ENCODE data around the gene GGACT.

GGACT gene

DNA sequence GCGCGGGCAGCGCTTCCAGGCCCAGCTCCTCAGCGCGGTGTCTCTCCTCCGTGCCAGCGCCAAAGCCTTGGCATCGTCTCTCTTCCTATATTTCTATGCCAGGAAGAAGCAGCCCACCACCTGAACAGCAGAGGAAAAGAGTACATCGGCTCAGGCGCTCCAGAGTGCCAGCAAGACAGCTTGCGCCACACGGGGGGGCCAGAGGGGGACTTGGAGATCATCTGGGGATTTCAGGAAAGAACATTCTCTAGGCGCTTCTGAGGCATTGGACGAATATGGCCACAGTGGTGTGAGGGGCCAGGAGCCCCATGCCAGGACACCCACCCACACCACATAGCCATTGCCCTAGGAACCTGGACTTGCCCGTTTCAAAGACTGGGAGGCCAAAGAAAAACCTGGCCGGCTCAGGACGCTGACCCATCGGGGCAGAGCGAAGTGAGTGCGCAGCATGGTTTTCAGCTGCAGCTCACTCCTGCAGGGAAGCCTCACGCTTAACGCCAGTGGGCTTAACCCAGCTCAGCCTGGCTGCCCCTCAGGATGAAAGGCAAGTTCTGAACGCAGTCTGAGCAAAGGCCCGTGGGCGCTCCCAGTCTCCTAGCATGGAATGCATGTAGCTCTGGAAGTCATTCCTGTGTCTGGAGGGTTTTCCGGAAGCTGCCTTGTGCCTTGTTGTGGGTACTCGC, 62.1 kb downstream of the GGACT start:
- no peaks in the 10 kb centered on the region for H3K9me3 ChIP-seq (ENCODE audit: control insufficient read depth, insufficient read depth, low read depth, low read length)
- no peak overlapping the region for H3K4me3 ChIP-seq (ENCODE audit: low read depth, low read length)
- TF ChIP-seq, protein P1, sequence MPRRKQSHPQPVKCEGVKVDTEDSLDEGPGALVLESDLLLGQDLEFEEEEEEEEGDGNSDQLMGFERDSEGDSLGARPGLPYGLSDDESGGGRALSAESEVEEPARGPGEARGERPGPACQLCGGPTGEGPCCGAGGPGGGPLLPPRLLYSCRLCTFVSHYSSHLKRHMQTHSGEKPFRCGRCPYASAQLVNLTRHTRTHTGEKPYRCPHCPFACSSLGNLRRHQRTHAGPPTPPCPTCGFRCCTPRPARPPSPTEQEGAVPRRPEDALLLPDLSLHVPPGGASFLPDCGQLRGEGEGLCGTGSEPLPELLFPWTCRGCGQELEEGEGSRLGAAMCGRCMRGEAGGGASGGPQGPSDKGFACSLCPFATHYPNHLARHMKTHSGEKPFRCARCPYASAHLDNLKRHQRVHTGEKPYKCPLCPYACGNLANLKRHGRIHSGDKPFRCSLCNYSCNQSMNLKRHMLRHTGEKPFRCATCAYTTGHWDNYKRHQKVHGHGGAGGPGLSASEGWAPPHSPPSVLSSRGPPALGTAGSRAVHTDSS (tag by site-specific recombination; IDR thresholded peaks at IDR 0.05), result no peak
- no peak for TF ChIP-seq FEZF1 (tag by site-specific recombination; IDR thresholded peaks at IDR 0.05)
- no peak for TF ChIP-seq KLF8 (tag by site-specific recombination; IDR thresholded peaks at IDR 0.05)
- H3K36me3 ChIP-seq (ENCODE audit: control insufficient read depth in 2 of 2, insufficient read depth in 1 of 2, low read length in 2 of 2), result no peaks in the 10 kb centered on the region
- H3K27ac ChIP-seq (ENCODE audit: extremely low read depth, low read depth, low read length), result no peak overlapping the region
- ChIA-PET CTCF (no interaction called here), POLR2A (no interaction called here)
- H3K4me1 ChIP-seq (ENCODE audit: control insufficient read depth, insufficient read depth, low read length), result no peaks in the 10 kb centered on the region

- H3K36me3 ChIP-seq (ENCODE audit: control insufficient read depth in 2 of 2, insufficient read depth in 1 of 2, low read length in 2 of 2), result no peaks in the 10 kb centered on the region
- ChIA-PET CTCF (no interaction called here), POLR2A (no interaction called here)
- TF ChIP-seq ZNF677 (tag by site-specific recombination; IDR thresholded peaks at IDR 0.05) (no peak), KLF16 (tag by site-specific recombination; IDR thresholded peaks at IDR 0.05) (no peak), ZNF248 (tag by site-specific recombination; IDR thresholded peaks at IDR 0.05) (no peak), KLF7 (tag by site-specific recombination; IDR thresholded peaks at IDR 0.05; ENCODE audit: borderline replicate concordance) (no peak), ZNF621 (tag by site-specific recombination; IDR thresholded peaks at IDR 0.05) (no peak), ZNF654 (tag by site-specific recombination; IDR thresholded peaks at IDR 0.05; ENCODE audit: low read depth) (no peak), MYNN (tag by site-specific recombination; IDR thresholded peaks at IDR 0.05; ENCODE audit: borderline replicate concordance) (no peak), ZNF146 (tag by site-specific recombination; IDR thresholded peaks at IDR 0.05) (no peak), ZBTB48 (tag by site-specific recombination; IDR thresholded peaks at IDR 0.05) (no peak), ZNF830 (tag by site-specific recombination; IDR thresholded peaks at IDR 0.05; ENCODE audit: low read depth) (no peak), ZNF133 (tag by site-specific recombination; IDR thresholded peaks at IDR 0.05) (no peak), TSHZ1 (tag by site-specific recombination; IDR thresholded peaks at IDR 0.05; ENCODE audit: borderline replicate concordance) (no peak), RBAK (tag by site-specific recombination; IDR thresholded peaks at IDR 0.05) (no peak), ZBTB1 (tag by site-specific recombination; IDR thresholded peaks at IDR 0.05) (no peak), ZNF37A (tag by site-specific recombination; IDR thresholded peaks at IDR 0.05) (no peak)
- TF ChIP-seq, protein P2, sequence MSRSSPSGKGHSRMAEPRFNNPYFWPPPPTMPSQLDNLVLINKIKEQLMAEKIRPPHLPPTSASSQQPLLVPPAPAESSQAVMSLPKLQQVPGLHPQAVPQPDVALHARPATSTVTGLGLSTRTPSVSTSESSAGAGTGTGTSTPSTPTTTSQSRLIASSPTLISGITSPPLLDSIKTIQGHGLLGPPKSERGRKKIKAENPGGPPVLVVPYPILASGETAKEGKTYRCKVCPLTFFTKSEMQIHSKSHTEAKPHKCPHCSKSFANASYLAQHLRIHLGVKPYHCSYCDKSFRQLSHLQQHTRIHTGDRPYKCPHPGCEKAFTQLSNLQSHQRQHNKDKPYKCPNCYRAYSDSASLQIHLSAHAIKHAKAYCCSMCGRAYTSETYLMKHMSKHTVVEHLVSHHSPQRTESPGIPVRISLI (tag by site-specific recombination; IDR thresholded peaks at IDR 0.05), result no peak
- TF ChIP-seq, protein P3, sequence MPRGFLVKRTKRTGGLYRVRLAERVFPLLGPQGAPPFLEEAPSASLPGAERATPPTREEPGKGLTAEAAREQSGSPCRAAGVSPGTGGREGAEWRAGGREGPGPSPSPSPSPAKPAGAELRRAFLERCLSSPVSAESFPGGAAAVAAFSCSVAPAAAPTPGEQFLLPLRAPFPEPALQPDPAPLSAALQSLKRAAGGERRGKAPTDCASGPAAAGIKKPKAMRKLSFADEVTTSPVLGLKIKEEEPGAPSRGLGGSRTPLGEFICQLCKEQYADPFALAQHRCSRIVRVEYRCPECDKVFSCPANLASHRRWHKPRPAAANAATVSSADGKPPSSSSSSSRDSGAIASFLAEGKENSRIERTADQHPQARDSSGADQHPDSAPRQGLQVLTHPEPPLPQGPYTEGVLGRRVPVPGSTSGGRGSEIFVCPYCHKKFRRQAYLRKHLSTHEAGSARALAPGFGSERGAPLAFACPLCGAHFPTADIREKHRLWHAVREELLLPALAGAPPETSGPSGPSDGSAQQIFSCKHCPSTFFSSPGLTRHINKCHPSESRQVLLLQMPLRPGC (tag by site-specific recombination; IDR thresholded peaks at IDR 0.05), result no peak
- H3K27ac ChIP-seq (ENCODE audit: extremely low read depth, low read depth, low read length), result no peak overlapping the region
- H3K9me3 ChIP-seq (ENCODE audit: control insufficient read depth, insufficient read depth, low read depth, low read length), result no peaks in the 10 kb centered on the region
- no peak overlapping the region for H3K4me3 ChIP-seq (ENCODE audit: low read depth, low read length)
- no peaks in the 10 kb centered on the region for H3K4me1 ChIP-seq (ENCODE audit: control insufficient read depth, insufficient read depth, low read length)
Observed at GRCh38 chr13:100525453-100526317, 62.9 kb downstream of the GGACT start.
